Measurements from ENCODE around the gene ACVRL1.

Gene ACVRL1

GRCh38 chr12:51917041-51917590 is 9.8 kb downstream of the ACVRL1 start:
- Histone ChIP-seq H3K9me2 (replicated peaks; ENCODE audit: insufficient read depth, low read length) (no peaks in the 10 kb centered on the region), H2AFZ (ENCODE audit: low read length) (no peak overlapping the region), H3K9ac (ENCODE audit: low read length) (no peak overlapping the region), H3K36me3 (replicated peaks; ENCODE audit: insufficient read depth, low read length) (no peaks in the 10 kb centered on the region), H3K4me1 (ENCODE audit: low read length) (no peaks in the 10 kb centered on the region), H3K27ac (ENCODE audit: low read length) (no peak overlapping the region), H3K4me2 (ENCODE audit: low read depth, low read length) (no peak overlapping the region), H3K4me3 (ENCODE audit: low read length) (no peak overlapping the region), H3K27me3 (replicated peaks; ENCODE audit: insufficient read depth, low read length) (no peaks in the 10 kb centered on the region), H3K79me2 (ENCODE audit: low read length) (no peaks in the 10 kb centered on the region), H3K9me3 (replicated peaks; ENCODE audit: insufficient read depth, low read length) (no peaks in the 10 kb centered on the region), H3F3A (ENCODE audit: insufficient read depth, low read length) (no peaks in the 10 kb centered on the region), H4K20me1 (ENCODE audit: insufficient read depth, low read length) (no peaks in the 10 kb centered on the region)
- DNase-seq = no peak
- TF ChIP-seq EZH2 (optimal IDR thresholded peaks at IDR 0.05; ENCODE audit: low read depth, low read length) = no peak
- no peak for TF ChIP-seq CTCF (IDR thresholded peaks at IDR 0.05; ENCODE audit: low read length)
- TF ChIP-seq EZH2phosphoT487 (IDR thresholded peaks at IDR 0.05; ENCODE audit: low read length) = no peak

GRCh38 chr12:51917746-51918453 is 10.6 kb downstream of the ACVRL1 start:
- TF ChIP-seq EZH2 (optimal IDR thresholded peaks at IDR 0.05; ENCODE audit: low read depth, low read length) = no peak
- no peak for TF ChIP-seq CTCF (IDR thresholded peaks at IDR 0.05; ENCODE audit: low read length)
- TF ChIP-seq EZH2phosphoT487 (IDR thresholded peaks at IDR 0.05; ENCODE audit: low read length) = no peak
- no peak overlapping the region for H2AFZ ChIP-seq (ENCODE audit: low read length)
- H3K27ac ChIP-seq (ENCODE audit: low read length) = no peak overlapping the region
- no peaks in the 10 kb centered on the region for H3K27me3 ChIP-seq (replicated peaks; ENCODE audit: insufficient read depth, low read length)
- no peaks in the 10 kb centered on the region for H3K79me2 ChIP-seq (ENCODE audit: low read length)
- no peaks in the 10 kb centered on the region for H3F3A ChIP-seq (ENCODE audit: insufficient read depth, low read length)
- DNase-seq = no peak
- no peaks in the 10 kb centered on the region for H4K20me1 ChIP-seq (ENCODE audit: insufficient read depth, low read length)
- no peak overlapping the region for H3K9ac ChIP-seq (ENCODE audit: low read length)
- no peak overlapping the region for H3K4me2 ChIP-seq (ENCODE audit: low read depth, low read length)
- H3K9me2 ChIP-seq (replicated peaks; ENCODE audit: insufficient read depth, low read length) = no peaks in the 10 kb centered on the region
- peaks cover 1% of the 10 kb centered on the region for H3K4me1 ChIP-seq (ENCODE audit: low read length)
- H3K4me3 ChIP-seq (ENCODE audit: low read length) = no peak overlapping the region
- no peaks in the 10 kb centered on the region for H3K36me3 ChIP-seq (replicated peaks; ENCODE audit: insufficient read depth, low read length)
- H3K9me3 ChIP-seq (replicated peaks; ENCODE audit: insufficient read depth, low read length) = no peaks in the 10 kb centered on the region

- Histone ChIP-seq H3K4me2 (ENCODE audit: low read depth, low read length) (no peak overlapping the region), H3K9ac (ENCODE audit: low read length) (no peak overlapping the region), H3K36me3 (replicated peaks; ENCODE audit: insufficient read depth, low read length) (no peaks in the 10 kb centered on the region), H3K9me3 (replicated peaks; ENCODE audit: insufficient read depth, low read length) (no peaks in the 10 kb centered on the region), H3F3A (ENCODE audit: insufficient read depth, low read length) (no peaks in the 10 kb centered on the region), H3K4me3 (ENCODE audit: low read length) (no peak overlapping the region), H3K4me1 (ENCODE audit: low read length) (peaks cover 5% of the 10 kb centered on the region), H4K20me1 (ENCODE audit: insufficient read depth, low read length) (no peaks in the 10 kb centered on the region), H3K27ac (ENCODE audit: low read length) (no peak overlapping the region), H3K9me2 (replicated peaks; ENCODE audit: insufficient read depth, low read length) (no peaks in the 10 kb centered on the region), H2AFZ (ENCODE audit: low read length) (no peak overlapping the region), H3K27me3 (replicated peaks; ENCODE audit: insufficient read depth, low read length) (no peaks in the 10 kb centered on the region), H3K79me2 (ENCODE audit: low read length) (no peaks in the 10 kb centered on the region)
- no peak for TF ChIP-seq CTCF (IDR thresholded peaks at IDR 0.05; ENCODE audit: low read length)
- no peak for TF ChIP-seq EZH2phosphoT487 (IDR thresholded peaks at IDR 0.05; ENCODE audit: low read length)
- TF ChIP-seq EZH2 (optimal IDR thresholded peaks at IDR 0.05; ENCODE audit: low read depth, low read length) = no peak
- DNase-seq = no peak
Measured at GRCh38 chr12:51920046-51920445, 12.7 kb downstream of the ACVRL1 start.
